ENCODE measurements around the gene NBEAL2.

Gene NBEAL2

GRCh38 chr3:46987319-46987742, 7.9 kb downstream of the NBEAL2 start:
- Histone ChIP-seq H3K27ac (peak overlapping the region; percentile 54 to 97 (median 92)), H3K36me3 (peaks cover 7 to 34% (median 23%) of the 10 kb centered on the region in 11 experiments; a peak in 20 of 22 replicates), H3K4me2 (peak overlapping the region; percentile 84 to 98 (median 93)), H3K27me3 (no peaks in the 10 kb centered on the region), H3K4me1 (peaks cover 96 to 100% (median 98%) of the 10 kb centered on the region in 10 experiments), H3K4me3 (peak overlapping the region; percentile 26 to 65 (median 48); a peak in 19 of 20 replicates), H3K9me3 (replicated peaks in 1 of 11) (no peaks in the 10 kb centered on the region), H3K9ac (peak overlapping the region; percentile 55 to 83 (median 79); a peak in 20 of 22 replicates), H4K20me1 (peaks cover 0 to 8% (median 0%) of the 10 kb centered on the region in 11 experiments; a peak in 1 of 22 replicates)
- no peak for TF ChIP-seq Cebpa-rat (IDR thresholded peaks at IDR 0.05)

GRCh38 chr3:46987743-46988401, 8.4 kb downstream of the NBEAL2 start:
- Histone ChIP-seq H3K4me2 (peak overlapping the region; percentile 84 to 98 (median 93)), H3K36me3 (peaks cover 10 to 40% (median 27%) of the 10 kb centered on the region in 11 experiments; a peak in 20 of 22 replicates), H3K27me3 (no peaks in the 10 kb centered on the region), H3K27ac (peak overlapping the region; percentile 54 to 97 (median 92); a peak in 21 of 22 replicates), H4K20me1 (peaks cover 0 to 12% (median 0%) of the 10 kb centered on the region in 11 experiments; a peak in 2 of 22 replicates), H3K4me3 (peak overlapping the region; percentile 26 to 65 (median 48); a peak in 19 of 20 replicates), H3K9ac (peak overlapping the region; percentile 42 to 83 (median 79); a peak in 21 of 22 replicates), H3K9me3 (replicated peaks in 1 of 11) (no peaks in the 10 kb centered on the region), H3K4me1 (peaks cover 96 to 100% (median 98%) of the 10 kb centered on the region in 10 experiments)
- TF ChIP-seq Cebpa-rat (IDR thresholded peaks at IDR 0.05), result no peak

DNA sequence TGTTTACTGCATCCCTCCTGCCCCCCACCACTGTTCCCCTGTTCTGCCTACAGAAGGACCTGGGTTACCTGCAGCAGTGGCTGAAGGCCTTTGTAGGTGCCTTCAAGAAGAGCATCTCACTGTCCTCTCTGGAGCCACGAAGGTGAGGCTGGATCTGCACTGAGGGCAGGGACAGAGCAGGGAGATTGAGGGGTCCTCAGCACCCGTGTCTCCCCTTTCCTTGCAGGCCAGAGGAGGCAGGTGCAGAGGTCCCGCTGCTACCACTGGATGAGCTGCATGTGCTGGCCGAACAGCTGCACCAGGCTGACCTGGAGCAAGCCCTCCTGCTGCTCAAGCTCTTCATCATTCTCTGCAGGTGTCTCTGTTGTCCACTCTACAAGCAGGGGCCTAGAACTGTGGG, 9.2 kb downstream of the NBEAL2 start:
- no peak for TF ChIP-seq Cebpa-rat (IDR thresholded peaks at IDR 0.05)
- peaks cover 17 to 45% (median 29%) of the 10 kb centered on the region in 11 experiments; a peak in 20 of 22 replicates for H3K36me3 ChIP-seq
- no peaks in the 10 kb centered on the region for H3K9me3 ChIP-seq (replicated peaks in 1 of 11)
- peak overlapping the region in 8 of 11 experiments; percentile 74 to 83 (median 80); a peak in 10 of 22 replicates for H3K9ac ChIP-seq
- no peaks in the 10 kb centered on the region for H3K27me3 ChIP-seq
- peak overlapping the region in 10 of 11 experiments; percentile 70 to 97 (median 94); a peak in 19 of 22 replicates for H3K27ac ChIP-seq
- H4K20me1 ChIP-seq, result peaks cover 0 to 14% (median 0%) of the 10 kb centered on the region in 11 experiments; a peak in 3 of 22 replicates
- peaks cover 88 to 97% (median 91%) of the 10 kb centered on the region in 10 experiments for H3K4me1 ChIP-seq
- H3K4me3 ChIP-seq, result peak overlapping the region in 5 of 10 experiments; percentile 16 to 58 (median 41); a peak in 5 of 20 replicates
- peak overlapping the region; percentile 84 to 98 (median 93) for H3K4me2 ChIP-seq

- peaks cover 17 to 50% (median 36%) of the 10 kb centered on the region in 11 experiments; a peak in 21 of 22 replicates for H3K36me3 ChIP-seq
- peak overlapping the region in 7 of 11 experiments; percentile 77 to 83 (median 81); a peak in 7 of 22 replicates for H3K9ac ChIP-seq
- no peaks in the 10 kb centered on the region for H3K27me3 ChIP-seq
- peaks cover 0 to 19% (median 0%) of the 10 kb centered on the region in 11 experiments; a peak in 3 of 22 replicates for H4K20me1 ChIP-seq
- peaks cover 83 to 93% (median 86%) of the 10 kb centered on the region in 10 experiments for H3K4me1 ChIP-seq
- H3K4me3 ChIP-seq, result peak overlapping the region in 5 of 10 experiments; percentile 39 to 58 (median 41); a peak in 6 of 20 replicates
- peak overlapping the region; percentile 64 to 97 (median 92); a peak in 20 of 22 replicates for H3K27ac ChIP-seq
- TF ChIP-seq Cebpa-rat (IDR thresholded peaks at IDR 0.05), result no peak
- H3K9me3 ChIP-seq (replicated peaks in 1 of 11), result no peaks in the 10 kb centered on the region
- H3K4me2 ChIP-seq, result peak overlapping the region; percentile 84 to 98 (median 93)
Observed at GRCh38 chr3:46989146-46989810, 9.8 kb downstream of the NBEAL2 start.

DNA sequence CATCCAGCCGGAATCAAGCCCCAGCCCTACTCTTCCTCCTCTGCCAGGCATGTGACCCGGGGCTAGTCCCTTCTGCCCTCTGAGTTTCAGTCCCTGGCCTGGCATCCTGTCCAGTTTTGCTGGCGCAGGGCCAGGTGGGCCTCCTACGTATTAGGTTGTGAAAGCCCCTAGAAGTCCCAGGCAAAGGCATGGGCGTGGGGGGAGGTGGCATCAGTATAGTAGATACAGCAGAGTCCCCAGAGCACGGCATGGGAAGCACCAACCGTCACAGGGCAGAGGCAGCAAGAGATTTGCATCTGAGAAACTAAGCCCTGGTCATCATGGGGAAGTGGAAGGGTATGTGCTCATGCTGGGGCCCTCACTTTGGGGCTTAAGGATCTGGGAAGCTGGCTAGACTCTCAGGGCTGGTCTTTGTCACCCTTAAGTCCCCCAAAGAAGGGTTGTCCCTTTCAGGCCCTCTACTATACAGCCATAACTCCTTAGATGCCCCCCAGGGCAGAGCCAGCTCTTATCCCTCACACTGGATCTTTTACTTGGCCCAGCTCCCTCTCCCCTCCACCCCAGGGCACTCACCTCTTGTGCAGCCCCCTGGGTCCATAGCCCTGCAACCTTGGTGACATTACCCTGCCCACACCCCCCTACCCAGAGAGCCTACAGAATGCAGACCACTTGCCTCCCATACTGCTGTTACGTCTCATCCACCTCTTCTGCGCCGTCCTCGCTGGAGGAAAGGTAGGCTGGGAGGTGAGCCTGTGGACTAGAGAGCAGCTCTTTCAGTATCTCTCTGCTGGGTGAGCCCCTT, 11.3 kb downstream of the NBEAL2 start:
- H3K4me1 ChIP-seq, result peaks cover 69 to 86% (median 73%) of the 10 kb centered on the region in 10 experiments
- peak overlapping the region; percentile 84 to 98 (median 93) for H3K4me2 ChIP-seq
- H3K9ac ChIP-seq, result peak overlapping the region in 10 of 11 experiments; percentile 1 to 68 (median 34); a peak in 14 of 22 replicates

GRCh38 chr3:46991406-46992165, 12.1 kb downstream of the NBEAL2 start:
- H3K36me3 ChIP-seq, result peaks cover 24 to 73% (median 50%) of the 10 kb centered on the region in 11 experiments
- peak overlapping the region in 6 of 11 experiments; percentile 15 to 68 (median 35); a peak in 6 of 22 replicates for H3K9ac ChIP-seq
- H3K4me3 ChIP-seq, result no peak overlapping the region
- H3K27ac ChIP-seq, result peak overlapping the region; percentile 1 to 97 (median 88); a peak in 16 of 22 replicates
- peak overlapping the region; percentile 84 to 98 (median 93); a peak in 21 of 22 replicates for H3K4me2 ChIP-seq
- H3K27me3 ChIP-seq, result no peaks in the 10 kb centered on the region
- no peaks in the 10 kb centered on the region for H3K9me3 ChIP-seq (replicated peaks in 1 of 11)
- peaks cover 0 to 37% (median 0%) of the 10 kb centered on the region in 11 experiments; a peak in 3 of 22 replicates for H4K20me1 ChIP-seq
- no peak for TF ChIP-seq Cebpa-rat (IDR thresholded peaks at IDR 0.05)
- peaks cover 67 to 86% (median 71%) of the 10 kb centered on the region in 10 experiments for H3K4me1 ChIP-seq

More for the DNA sequence above, 11.3 kb downstream of the NBEAL2 start:
- Histone ChIP-seq H4K20me1 (peaks cover 0 to 31% (median 0%) of the 10 kb centered on the region in 11 experiments; a peak in 3 of 22 replicates), H3K27ac (peak overlapping the region; percentile 18 to 97 (median 91)), H3K36me3 (peaks cover 24 to 65% (median 50%) of the 10 kb centered on the region in 11 experiments), H3K4me3 (no peak overlapping the region), H3K9me3 (replicated peaks in 1 of 11) (no peaks in the 10 kb centered on the region), H3K27me3 (no peaks in the 10 kb centered on the region)
- no peak for TF ChIP-seq Cebpa-rat (IDR thresholded peaks at IDR 0.05)

DNA sequence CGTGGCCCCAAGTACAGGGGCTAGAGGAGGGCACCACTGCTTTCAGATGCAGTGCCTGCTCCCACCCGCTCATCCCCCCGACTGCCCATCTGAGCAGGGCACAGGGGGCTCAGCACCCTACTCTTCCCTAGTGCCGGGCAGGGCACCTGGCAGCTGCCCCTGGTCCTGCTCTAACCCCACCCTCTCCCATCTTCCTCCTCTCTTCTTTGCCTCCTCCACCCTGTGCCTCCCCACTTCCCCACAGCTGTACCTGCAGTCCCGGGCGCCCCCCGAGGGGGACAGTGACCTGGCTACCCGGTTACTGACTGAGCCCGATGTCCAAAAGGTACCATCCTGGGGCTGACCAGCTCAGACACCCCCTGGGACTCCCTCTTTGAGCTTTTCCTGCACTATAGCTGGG, 12.8 kb downstream of the NBEAL2 start:
- no peak for TF ChIP-seq Cebpa-rat (IDR thresholded peaks at IDR 0.05)
- peaks cover 24 to 75% (median 50%) of the 10 kb centered on the region in 11 experiments for H3K36me3 ChIP-seq
- H4K20me1 ChIP-seq, result peaks cover 0 to 42% (median 0%) of the 10 kb centered on the region in 11 experiments; a peak in 3 of 22 replicates
- H3K27ac ChIP-seq, result peak overlapping the region in 9 of 11 experiments; percentile 1 to 97 (median 19); a peak in 11 of 22 replicates
- peaks cover 67 to 86% (median 71%) of the 10 kb centered on the region in 10 experiments for H3K4me1 ChIP-seq
- H3K9ac ChIP-seq, result peak overlapping the region in 7 of 11 experiments; percentile 3 to 46 (median 23); a peak in 7 of 22 replicates
- H3K4me2 ChIP-seq, result peak overlapping the region; percentile 84 to 98 (median 93); a peak in 19 of 22 replicates
- H3K27me3 ChIP-seq, result no peaks in the 10 kb centered on the region
- H3K9me3 ChIP-seq (replicated peaks in 1 of 11), result no peaks in the 10 kb centered on the region
- H3K4me3 ChIP-seq, result no peak overlapping the region
